ENCODE measurements around the gene EXOC1.

EXOC1 gene

DNA sequence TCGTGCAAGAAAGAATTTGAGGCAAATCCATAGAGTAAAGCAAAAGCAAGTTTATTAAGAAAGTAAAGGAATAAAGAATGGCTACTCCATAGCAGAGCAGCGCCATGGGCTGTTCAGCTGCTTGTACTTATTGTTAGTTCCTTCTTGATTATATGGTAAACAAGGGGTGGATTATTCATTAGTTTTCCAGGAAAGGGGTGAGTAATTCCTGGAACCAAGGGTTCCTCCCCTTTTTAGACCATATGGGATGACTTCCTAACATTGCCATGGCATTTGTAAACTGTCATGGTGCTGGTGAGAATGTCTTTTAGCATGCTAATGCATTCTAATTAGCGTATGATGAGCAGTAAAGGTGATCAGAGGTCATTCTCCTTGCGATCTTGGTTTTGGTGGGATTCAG is 71.8 kb downstream of the EXOC1 start:
- Histone ChIP-seq H3K4me3 (ENCODE audit: low read length) (no peak overlapping the region), H3K9me3 (ENCODE audit: control insufficient read depth, insufficient read depth, low read length) (no peaks in the 10 kb centered on the region), H3K36me3 (ENCODE audit: control insufficient read depth, low read length) (no peaks in the 10 kb centered on the region), H3K27ac (ENCODE audit: low read depth, low read length) (no peak overlapping the region), H3K9me2 (replicated peaks; ENCODE audit: control insufficient read depth, low read length) (no peaks in the 10 kb centered on the region), H3F3A (ENCODE audit: control insufficient read depth, insufficient read depth) (no peaks in the 10 kb centered on the region), H3K27me3 (ENCODE audit: control insufficient read depth, low read length) (no peaks in the 10 kb centered on the region), H3K4me2 (ENCODE audit: low read length) (no peak overlapping the region), H3K79me2 (ENCODE audit: control insufficient read depth, low read length) (no peaks in the 10 kb centered on the region), H3K4me1 (ENCODE audit: control insufficient read depth, low read length) (peaks cover 16% of the 10 kb centered on the region), H4K20me1 (ENCODE audit: control insufficient read depth, insufficient read depth, low read depth, low read length) (no peaks in the 10 kb centered on the region)
- no peak for TF ChIP-seq EZH2phosphoT487 (IDR thresholded peaks at IDR 0.05; ENCODE audit: borderline replicate concordance, low read length)
- TF ChIP-seq, protein P1, sequence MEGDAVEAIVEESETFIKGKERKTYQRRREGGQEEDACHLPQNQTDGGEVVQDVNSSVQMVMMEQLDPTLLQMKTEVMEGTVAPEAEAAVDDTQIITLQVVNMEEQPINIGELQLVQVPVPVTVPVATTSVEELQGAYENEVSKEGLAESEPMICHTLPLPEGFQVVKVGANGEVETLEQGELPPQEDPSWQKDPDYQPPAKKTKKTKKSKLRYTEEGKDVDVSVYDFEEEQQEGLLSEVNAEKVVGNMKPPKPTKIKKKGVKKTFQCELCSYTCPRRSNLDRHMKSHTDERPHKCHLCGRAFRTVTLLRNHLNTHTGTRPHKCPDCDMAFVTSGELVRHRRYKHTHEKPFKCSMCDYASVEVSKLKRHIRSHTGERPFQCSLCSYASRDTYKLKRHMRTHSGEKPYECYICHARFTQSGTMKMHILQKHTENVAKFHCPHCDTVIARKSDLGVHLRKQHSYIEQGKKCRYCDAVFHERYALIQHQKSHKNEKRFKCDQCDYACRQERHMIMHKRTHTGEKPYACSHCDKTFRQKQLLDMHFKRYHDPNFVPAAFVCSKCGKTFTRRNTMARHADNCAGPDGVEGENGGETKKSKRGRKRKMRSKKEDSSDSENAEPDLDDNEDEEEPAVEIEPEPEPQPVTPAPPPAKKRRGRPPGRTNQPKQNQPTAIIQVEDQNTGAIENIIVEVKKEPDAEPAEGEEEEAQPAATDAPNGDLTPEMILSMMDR (IDR thresholded peaks at IDR 0.05; ENCODE audit: low read depth, low read length, poor library complexity, severe bottlenecking): no peak

DNA sequence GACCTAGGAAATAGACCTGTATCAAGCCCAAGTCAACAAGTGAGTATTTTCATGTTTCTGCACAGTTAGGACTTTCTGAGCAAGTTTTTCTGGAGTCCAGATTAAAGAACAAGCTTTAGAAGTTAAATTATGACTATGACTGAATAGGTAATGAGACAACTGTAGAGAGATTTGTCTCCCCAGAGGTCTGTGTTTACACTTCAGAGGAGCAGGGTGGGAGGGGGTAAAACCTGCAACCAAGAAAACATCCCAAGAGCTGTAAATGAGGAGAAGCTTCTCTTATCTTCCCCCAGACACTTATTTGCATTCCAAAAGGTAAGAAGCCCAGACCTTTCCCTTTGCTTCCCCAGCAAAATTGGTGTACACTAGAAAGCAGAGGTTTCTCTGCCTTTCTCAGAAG is 73.2 kb downstream of the EXOC1 start:
- no peaks in the 10 kb centered on the region for H3K79me2 ChIP-seq (ENCODE audit: control insufficient read depth, low read length)
- H3K36me3 ChIP-seq (ENCODE audit: control insufficient read depth, low read length): no peaks in the 10 kb centered on the region
- H3K4me3 ChIP-seq (ENCODE audit: low read length): no peak overlapping the region
- H3K4me2 ChIP-seq (ENCODE audit: low read length): no peak overlapping the region
- no peaks in the 10 kb centered on the region for H3K9me3 ChIP-seq (ENCODE audit: control insufficient read depth, insufficient read depth, low read length)
- no peaks in the 10 kb centered on the region for H4K20me1 ChIP-seq (ENCODE audit: control insufficient read depth, insufficient read depth, low read depth, low read length)
- H3K9me2 ChIP-seq (replicated peaks; ENCODE audit: control insufficient read depth, low read length): no peaks in the 10 kb centered on the region
- no peak for TF ChIP-seq EZH2phosphoT487 (IDR thresholded peaks at IDR 0.05; ENCODE audit: borderline replicate concordance, low read length)
- TF ChIP-seq, protein P1 (IDR thresholded peaks at IDR 0.05; ENCODE audit: low read depth, low read length, poor library complexity, severe bottlenecking): no peak
- H3K27me3 ChIP-seq (ENCODE audit: control insufficient read depth, low read length): no peaks in the 10 kb centered on the region
- H3K27ac ChIP-seq (ENCODE audit: low read depth, low read length): no peak overlapping the region
- peaks cover 22% of the 10 kb centered on the region for H3K4me1 ChIP-seq (ENCODE audit: control insufficient read depth, low read length)
- H3F3A ChIP-seq (ENCODE audit: control insufficient read depth, insufficient read depth): no peaks in the 10 kb centered on the region

DNA sequence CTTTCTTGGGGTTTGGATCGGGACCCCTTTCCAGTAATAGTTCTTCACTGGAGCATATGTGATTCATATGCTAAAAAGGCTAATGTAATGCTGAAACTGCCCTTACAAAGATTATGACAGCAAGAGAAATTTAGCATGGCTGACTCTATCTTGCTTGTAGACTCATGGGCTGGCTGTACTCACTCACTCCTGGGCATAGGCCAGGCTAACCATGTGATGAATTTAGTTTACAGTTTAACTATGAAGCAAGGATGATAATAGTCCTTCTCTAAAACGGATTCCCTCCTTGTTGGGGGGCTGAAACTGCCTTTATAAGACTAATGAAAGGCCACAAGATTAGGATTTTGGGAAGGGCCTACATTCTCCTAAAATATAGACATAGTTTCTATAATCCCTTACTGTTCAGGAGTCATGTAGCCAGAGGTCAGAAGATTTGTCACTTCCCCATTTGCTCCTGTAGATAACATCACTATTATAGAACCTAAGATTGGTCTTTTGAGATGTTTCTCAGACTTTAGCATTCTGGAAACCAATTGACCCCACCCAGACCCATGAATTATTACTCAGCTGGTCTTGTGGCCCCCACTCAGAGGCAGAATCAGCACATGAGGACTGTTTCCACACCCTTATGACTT is 74.5 kb downstream of the EXOC1 start:
- H3K9me3 ChIP-seq (ENCODE audit: control insufficient read depth, insufficient read depth, low read length): no peaks in the 10 kb centered on the region
- no peaks in the 10 kb centered on the region for H3K36me3 ChIP-seq (ENCODE audit: control insufficient read depth, low read length)
- H3K9me2 ChIP-seq (replicated peaks; ENCODE audit: control insufficient read depth, low read length): no peaks in the 10 kb centered on the region
- H3K27me3 ChIP-seq (ENCODE audit: control insufficient read depth, low read length): no peaks in the 10 kb centered on the region
- H3K27ac ChIP-seq (ENCODE audit: low read depth, low read length): no peak overlapping the region
- TF ChIP-seq, protein P1 (IDR thresholded peaks at IDR 0.05; ENCODE audit: low read depth, low read length, poor library complexity, severe bottlenecking): no peak
- TF ChIP-seq EZH2phosphoT487 (IDR thresholded peaks at IDR 0.05; ENCODE audit: borderline replicate concordance, low read length): no peak
- no peaks in the 10 kb centered on the region for H4K20me1 ChIP-seq (ENCODE audit: control insufficient read depth, insufficient read depth, low read depth, low read length)
- no peaks in the 10 kb centered on the region for H3F3A ChIP-seq (ENCODE audit: control insufficient read depth, insufficient read depth)
- H3K4me3 ChIP-seq (ENCODE audit: low read length): no peak overlapping the region
- H3K79me2 ChIP-seq (ENCODE audit: control insufficient read depth, low read length): no peaks in the 10 kb centered on the region
- no peak overlapping the region for H3K4me2 ChIP-seq (ENCODE audit: low read length)
- H3K4me1 ChIP-seq (ENCODE audit: control insufficient read depth, low read length): peaks cover 22% of the 10 kb centered on the region
